Non-pigmented ciliary epithelial cell (primary cell): ENCODE results near the gene TXNRD3.
"Not testable (repeated sequence)": the region's sequence is repeated elsewhere in the genome, so short reads cannot be mapped to it uniquely, and the experiment has no call there.

Experiments
- DNase-seq: peaks from one replicate; pipeline ENCODE4 v3.0.0-alpha.2; 2010; ENCODE audit warnings: low read depth

TXNRD3 gene

DNA sequence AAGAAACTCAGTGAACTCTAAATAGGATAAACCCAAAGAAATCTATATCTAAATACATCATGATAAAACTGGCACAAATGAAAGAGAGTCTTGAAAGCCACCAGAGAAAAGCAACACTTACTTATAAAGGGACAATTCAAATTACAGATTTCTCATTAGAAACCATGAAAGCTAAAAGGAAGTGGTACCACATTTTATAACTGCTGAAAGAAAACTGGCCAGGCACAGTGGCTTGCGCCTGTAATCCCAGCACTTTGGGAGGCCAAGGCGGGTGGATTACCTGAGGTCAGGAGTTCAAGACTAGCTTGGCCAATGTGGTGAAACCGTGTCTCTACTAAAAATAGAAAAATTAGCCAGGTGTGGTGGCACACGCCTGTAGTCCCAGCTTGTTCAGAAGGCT, 59.4 kb downstream of the TXNRD3 start:
- not testable (repeated sequence) for DNase-seq

DNA sequence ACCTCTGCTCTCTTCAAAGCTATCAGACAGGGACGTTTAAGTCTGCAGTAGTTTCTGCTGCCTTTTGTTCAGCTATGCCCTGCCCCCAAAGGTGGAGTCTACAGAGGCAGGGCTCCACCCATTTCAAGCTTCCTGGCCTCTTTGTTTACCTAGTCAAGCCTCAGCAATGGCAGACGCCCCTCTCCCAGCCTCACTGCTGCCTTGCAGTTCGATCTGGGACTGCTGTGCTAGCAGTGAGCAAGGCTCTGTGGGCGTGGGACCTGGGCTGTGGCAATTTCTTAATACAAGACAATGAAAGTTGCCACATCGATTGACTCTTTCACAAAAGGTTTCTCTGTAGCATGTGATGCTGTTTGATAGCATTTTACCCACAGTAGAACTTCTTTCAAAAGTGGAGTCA, 63.4 kb downstream of the TXNRD3 start:
- DNase-seq: not testable (repeated sequence)

DNA sequence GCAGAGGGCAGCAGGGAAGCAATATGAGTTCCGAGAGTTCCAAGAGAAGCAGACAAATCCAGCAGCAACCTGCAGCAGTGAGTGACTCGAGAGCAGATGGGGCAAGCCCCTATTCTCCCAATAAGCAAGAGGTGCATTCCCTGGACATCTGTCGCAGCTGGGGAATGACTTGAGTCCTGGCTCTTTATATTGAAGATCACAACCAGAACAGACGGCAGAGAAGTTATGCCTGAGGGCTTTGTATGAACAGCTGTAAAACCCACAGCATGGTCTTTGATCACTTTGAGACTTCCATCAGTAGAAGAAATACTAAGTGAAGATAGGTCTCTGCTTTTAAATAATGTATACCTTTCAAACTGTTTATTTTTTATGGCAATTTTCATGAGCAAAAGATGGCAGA, 72.6 kb downstream of the TXNRD3 start:
- no peak for DNase-seq

DNA sequence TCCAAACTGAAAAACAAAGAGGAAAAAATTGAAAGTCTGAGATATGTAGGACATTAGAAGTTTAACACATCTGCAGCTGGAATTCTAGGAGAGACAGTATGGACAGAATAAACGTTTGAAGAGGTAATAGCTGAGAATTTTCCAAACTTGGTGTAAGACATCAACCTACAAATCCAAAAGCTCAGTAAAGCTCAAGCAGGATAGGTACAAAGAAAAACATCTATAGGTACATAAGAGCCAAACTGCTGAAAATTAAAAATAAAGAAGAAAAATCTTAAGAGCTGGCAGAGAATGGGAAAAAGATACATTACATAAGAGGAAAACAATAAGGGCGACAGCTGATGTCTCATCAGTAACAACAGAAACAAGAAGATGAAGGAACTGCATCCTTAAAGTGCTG, 73.4 kb downstream of the TXNRD3 start:
- no peak for DNase-seq

DNA sequence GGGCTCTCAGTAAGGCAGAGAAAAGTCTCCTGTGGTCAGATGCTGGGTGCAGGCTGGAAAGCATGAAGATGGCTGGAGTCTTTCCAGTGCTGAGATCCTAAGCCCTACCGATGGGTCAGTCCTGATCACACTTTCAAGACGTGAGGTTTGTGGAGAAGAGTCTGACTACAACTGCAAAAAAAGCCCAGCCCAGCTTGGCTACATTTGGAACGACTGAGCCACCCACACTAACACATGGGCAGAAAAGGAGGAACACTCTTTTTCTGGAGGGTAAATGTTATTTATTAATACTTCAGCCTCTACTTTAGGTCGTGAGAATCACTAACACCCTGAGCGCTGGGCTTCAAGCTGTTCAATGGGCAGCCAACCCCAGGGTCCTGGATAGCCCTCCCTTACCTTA, 74.2 kb downstream of the TXNRD3 start:
- DNase-seq: no peak

DNA sequence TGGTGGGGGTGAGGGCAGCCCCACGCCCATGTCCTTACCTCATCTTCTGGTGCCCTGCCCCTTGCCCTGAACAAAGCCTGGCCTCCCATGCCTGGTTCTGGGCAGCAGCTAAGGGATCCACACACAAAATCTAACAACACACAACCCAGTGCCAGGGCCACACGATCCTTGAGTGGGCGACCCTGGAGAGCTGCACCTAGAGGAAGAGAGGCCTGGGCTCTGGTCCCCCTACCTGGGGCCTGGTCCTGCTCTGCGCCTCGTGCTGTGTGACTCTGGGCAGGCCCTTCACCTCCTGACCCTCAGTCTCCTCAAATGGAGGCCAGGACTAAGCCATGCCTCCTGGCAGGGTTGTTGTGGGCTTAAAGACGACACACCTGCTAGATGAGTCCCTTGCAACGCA, 76.2 kb downstream of the TXNRD3 start:
- DNase-seq: no peak

DNA sequence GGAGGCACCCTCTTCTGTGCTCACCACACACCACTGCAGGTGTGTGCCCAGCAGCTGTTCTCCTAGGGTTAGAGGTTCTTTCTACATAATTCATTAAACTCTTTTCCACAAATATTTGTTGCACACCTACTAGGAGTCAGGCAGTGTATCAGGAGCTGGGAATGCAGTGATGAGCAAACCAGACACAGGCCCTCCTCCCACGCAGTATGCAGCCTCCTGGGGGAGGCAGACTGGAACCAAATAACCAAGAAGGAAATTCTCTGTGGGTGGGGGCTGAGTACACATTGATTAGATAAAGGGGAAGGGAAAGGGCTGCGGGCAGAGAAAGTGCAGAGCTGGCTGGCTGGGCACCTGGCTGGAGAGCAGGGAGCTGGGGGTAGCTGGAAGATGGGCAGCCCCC, 77.7 kb downstream of the TXNRD3 start:
- no peak for DNase-seq

DNA sequence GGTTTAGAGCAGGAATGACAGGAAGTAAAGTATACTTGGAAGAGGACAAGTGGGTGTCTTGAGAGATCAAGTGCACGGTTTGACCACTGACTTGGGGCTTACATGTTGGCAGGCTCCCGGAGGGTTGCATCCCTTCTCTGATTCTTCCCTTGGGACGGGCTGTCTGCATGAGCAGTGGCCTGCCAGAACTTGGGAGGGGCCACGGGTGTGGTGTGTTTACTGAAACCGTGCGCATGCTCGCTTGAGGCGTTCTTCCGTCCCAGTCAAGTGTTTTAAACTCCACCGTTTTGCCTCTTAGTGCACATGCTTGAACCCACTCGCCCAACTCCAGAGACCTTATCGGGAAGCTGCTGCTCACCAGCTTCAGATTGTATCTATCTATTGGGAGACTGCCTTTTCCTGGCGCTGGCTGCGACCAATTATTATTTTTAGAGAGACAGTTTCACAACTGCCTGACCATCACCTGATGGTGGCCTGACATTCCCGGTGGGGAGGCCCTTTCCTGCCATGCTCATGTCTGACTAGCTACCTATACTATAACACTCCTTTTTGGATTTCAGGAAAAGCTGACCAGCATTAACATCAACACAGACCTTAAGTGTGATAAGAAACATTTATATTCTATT, 81.3 kb downstream of the TXNRD3 start:
- no peak for DNase-seq

DNA sequence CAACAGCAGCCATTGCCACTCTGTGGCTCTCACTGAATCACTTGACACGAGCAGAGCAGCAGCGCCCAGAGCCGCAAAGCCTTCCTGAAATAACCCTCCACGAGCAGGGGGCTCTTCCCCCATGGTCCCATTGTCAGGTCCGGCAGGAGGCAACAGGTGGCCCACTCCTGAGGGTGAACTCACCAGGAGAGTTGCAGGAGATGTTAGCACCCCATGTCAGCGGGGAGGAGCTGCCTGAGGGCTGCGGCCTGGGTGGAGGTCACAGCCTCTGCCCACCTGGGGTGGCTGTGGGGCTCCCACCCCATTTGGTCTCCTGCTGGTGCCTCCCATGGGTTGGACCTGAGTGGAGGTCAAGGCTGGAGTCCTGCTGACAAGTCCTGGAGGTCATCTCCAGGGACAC, 83.8 kb downstream of the TXNRD3 start:
- no peak for DNase-seq

DNA sequence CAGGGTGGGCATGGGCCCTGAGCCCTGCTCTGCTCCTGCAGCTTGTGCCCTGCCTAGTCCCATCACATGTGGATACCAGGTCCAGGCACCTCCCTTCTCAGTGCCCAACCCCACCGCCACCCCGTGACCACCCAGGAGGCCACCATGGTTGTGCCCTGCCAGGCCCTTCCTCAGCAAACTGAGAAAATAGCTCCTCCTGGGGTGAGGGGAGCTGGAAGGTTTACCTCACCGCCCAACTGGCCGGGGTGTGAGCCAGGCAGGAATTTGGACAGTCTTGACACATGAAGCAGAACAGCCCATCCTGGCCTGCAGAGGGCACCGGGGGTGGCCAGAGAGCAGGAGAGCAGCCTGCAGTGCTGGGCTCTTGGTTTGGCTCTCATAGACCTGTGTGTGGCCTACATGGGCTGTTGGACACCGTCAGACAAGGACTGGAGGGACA, 84.8 kb downstream of the TXNRD3 start:
- no peak for DNase-seq

DNA sequence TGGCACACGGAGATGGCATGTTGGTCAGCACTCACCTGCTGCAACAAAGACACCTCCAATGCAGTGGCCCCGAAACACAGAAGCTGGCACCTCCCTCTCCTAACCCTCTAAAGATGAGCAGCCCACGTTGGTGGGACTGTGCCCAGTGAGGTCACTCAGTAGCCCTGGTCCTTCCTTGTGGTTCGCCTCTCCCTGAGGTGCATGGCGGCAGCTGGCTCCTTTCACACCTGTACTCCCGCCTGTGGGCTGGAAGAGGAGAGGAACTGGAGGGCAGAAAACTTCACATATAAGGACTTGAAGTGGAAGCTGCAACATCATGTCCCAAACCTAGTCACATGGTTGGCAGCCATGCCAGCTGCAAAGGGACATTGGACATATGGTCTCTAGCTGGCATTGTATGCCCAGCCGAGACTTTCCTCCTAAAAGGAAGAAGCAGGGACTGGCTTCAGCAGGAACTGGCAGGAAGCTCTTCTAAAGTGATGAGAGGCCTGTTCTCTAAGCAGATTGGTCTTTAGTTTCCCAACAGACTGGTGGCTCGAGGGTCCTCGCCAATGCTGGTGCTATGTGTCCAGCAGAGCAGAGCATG, 85.4 kb downstream of the TXNRD3 start:
- DNase-seq: no peak

DNA sequence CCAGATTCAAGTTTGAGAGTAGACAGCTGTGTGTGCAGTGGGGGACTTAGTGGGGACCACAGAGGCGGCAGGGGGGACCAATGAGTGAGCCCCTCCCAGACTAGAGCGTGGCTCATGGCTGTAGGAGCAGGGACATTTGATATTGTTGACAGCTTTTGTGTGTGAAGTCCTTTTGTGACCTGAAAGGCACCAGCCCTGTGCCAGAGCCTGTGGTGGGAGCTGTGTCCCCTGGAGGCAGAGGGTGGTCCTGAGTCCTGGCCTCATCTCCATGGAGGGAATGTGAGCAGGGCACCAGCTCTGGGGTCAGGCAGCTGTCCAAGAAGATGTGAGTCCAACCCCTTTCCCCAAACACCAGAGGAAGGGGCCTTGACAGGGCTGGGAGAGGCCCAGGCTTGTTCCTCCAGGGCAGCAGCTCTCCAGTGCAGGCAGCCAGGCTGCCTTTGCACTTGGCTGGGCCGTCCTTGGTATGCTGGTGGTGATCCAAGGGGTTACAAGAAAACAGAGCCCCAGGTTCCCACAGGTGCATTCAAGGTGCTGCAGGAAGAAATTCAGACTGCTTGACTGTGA, 86.1 kb downstream of the TXNRD3 start:
- no peak for DNase-seq

DNA sequence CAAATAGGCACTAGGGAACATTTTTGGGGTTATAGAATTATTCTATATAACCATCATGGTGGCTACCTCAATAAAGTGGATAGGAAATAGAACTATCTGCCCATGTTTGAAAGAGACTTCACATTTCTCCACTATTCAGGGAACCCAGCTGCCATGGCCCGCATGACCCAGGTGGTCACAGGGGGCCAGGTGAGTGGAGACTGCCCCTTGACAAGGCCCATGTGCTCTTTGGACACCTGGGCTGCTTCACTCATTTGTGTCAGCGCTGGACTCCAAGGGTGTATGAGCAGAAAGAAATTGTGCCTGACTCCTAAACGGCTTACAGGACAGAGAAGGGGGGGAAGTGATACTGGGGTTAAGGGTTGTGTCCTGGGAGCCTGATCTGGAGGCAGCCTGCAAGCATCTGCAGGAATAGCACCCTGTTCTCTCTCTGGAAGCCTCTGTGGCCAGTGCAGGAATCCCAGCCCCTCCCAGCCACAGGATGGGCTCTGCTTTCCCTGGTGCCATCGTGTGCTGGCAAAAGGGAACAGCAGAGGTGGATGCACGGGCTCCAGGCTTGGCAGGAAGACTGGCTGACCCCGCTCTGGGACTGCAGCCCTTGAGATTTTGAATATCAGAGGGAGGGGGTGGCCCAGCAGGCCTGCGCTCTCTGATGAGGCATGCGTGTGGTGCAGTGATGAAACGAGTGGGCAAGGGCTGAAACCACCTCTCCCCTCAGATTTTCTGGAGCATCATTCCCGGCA, 87.1 kb downstream of the TXNRD3 start:
- DNase-seq: no peak

DNA sequence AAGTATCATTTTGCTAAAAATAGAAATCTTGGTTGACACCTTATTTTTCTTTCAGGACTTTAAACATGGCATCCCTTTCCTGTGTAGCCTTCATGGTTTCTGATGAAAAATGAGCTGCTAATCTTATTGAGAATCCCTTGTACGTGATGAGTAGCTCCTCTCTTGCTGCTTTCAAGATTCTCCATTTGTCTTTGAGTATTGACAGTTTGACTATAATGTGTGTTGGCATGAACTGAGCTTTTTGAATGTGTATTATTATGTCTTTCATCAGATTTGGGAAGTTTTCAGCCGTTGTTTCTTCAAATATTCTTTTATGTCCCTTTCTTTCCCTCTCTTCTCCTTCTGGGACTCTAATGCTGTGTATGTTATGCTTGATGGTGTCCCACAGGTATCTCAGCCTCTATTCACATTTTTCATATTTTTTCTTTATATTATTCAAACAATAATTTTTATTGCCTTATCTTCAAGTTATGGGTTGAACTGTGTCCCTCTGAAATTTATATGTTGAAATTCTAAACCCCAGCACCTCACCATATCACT, 92.1 kb downstream of the TXNRD3 start:
- no peak for DNase-seq

DNA sequence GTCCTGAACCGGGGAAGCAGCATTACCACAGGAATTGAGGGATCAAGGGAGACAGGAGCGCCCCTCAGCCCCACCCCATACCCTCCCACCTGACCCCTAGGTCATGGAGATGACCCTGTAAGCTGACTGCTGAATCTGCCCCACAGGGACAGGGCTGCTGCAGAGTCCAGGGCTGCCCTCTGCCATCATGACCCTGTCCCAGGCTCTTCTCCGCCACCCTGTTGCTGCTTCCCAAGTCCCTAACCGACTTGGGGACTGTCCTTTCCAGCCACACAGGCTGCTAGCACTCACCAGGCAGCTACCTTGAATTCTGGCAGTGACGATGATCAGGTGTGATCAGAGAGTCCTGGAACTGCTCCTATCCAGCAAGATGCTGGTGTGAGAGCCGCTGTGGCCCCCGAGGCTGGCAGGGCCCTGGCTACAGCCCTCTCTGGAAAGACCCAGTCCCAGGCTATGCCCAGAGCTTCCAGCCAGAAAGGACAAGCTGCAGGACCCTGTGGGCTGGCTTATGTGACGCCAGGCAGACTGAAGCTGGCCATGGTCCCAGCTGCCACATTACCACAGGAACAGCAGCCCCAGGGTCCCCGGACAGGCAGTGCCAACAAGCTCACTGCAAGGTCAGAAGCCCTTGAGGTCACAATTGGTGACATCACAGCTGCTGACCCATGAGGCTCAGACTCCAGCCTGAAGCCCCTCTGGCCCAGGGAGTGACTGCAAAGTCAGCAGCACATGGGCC, 96.4 kb downstream of the TXNRD3 start, which contains the start of gene C3orf22:
Gene C3orf22, minus strand, starts transcription at position 597 of the 736 bp plus-strand sequence. CDS start 5,542 bp downstream, outside the sequence.
- no peak for DNase-seq

DNA sequence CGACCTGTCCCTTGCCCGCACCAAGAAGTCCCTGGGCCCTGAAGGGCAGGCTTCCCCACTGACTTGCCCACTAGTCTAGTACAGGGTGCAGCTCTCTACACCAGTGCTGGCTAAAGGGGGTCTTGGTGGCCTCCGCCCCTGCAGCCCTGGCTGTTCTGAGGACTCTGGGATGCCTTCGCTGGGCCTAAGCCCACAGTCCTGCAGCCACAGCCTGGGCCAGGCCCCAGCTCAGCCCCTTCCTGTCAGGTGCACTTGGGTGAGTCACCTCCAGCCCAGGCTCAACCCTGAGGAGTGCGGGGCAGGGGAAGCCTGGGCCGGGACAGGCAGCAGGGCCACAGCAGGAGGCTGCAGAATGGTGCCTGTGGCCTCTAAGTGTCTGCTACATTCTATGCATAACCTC, 97.2 kb downstream of the TXNRD3 start:
- DNase-seq: no peak

DNA sequence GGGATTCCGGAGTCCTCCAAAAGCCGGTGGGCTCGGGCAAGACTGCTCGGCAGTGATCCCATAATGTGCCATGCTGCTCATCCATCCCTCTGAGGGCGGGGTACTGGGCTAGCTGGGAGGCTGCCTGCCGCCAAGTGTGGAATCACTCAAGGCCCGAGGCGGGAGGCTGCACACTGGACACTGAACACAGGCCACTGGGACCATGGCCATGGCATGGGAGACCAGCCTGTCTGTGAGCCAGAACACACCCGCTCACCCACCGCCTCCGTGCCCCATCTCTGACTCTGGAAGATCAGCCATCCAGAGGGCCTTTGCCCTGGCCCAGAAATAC, 97.5 kb downstream of the TXNRD3 start:
- no peak for DNase-seq
